Measurements from ENCODE around the gene SYP.

The SYP gene

GRCh38 chrX:49244207-49244606 is 44.2 kb upstream of the SYP start:
- in situ Hi-C loops (cut with MboI; ENCODE audit: low pct_unique_long_range_greater_than_20kb, low sequenced_read_pairs, unreplicated experiment): no loop called here
- no peak for TF ChIP-seq CTCF (IDR thresholded peaks at IDR 0.05; ENCODE audit: extremely low read depth, insufficient read depth, missing control alignments)
- no peak for DNase-seq (ENCODE audit: low spot score)

- in situ Hi-C loops (cut with MboI; ENCODE audit: low pct_unique_long_range_greater_than_20kb, low sequenced_read_pairs, unreplicated experiment): no loop called here
- no peak for DNase-seq (ENCODE audit: low spot score)
- no peak for TF ChIP-seq CTCF (IDR thresholded peaks at IDR 0.05; ENCODE audit: extremely low read depth, insufficient read depth, missing control alignments)
Measured at GRCh38 chrX:49243166-49243565, 43.2 kb upstream of the SYP start.

GRCh38 chrX:49242545-49243066 is 42.6 kb upstream of the SYP start:
- no peak for DNase-seq (ENCODE audit: low spot score)
- TF ChIP-seq CTCF (IDR thresholded peaks at IDR 0.05; ENCODE audit: extremely low read depth, insufficient read depth, missing control alignments): no peak
- in situ Hi-C loops (cut with MboI; ENCODE audit: low pct_unique_long_range_greater_than_20kb, low sequenced_read_pairs, unreplicated experiment): no loop called here

GRCh38 chrX:49238735-49239134 is 38.7 kb upstream of the SYP start:
- in situ Hi-C loops (cut with MboI; ENCODE audit: low pct_unique_long_range_greater_than_20kb, low sequenced_read_pairs, unreplicated experiment): no loop called here
- TF ChIP-seq CTCF (IDR thresholded peaks at IDR 0.05; ENCODE audit: extremely low read depth, insufficient read depth, missing control alignments): no peak
- DNase-seq (ENCODE audit: low spot score): no peak

- DNase-seq (ENCODE audit: low spot score): no peak
- in situ Hi-C loops (cut with MboI; ENCODE audit: low pct_unique_long_range_greater_than_20kb, low sequenced_read_pairs, unreplicated experiment): no loop called here
- TF ChIP-seq CTCF (IDR thresholded peaks at IDR 0.05; ENCODE audit: extremely low read depth, insufficient read depth, missing control alignments): no peak
Measured at GRCh38 chrX:49237060-49237459, 37.1 kb upstream of the SYP start.

GRCh38 chrX:49233887-49234555 is 34.0 kb upstream of the SYP start:
- in situ Hi-C loops (cut with MboI; ENCODE audit: low pct_unique_long_range_greater_than_20kb, low sequenced_read_pairs, unreplicated experiment): no loop called here
- no peak for TF ChIP-seq CTCF (IDR thresholded peaks at IDR 0.05; ENCODE audit: extremely low read depth, insufficient read depth, missing control alignments)
- DNase-seq (ENCODE audit: low spot score): no peak

All from GM13977 (cell line).